WTC11 (cell line): ENCODE results near the gene MRAS.
"Not testable (repeated sequence)": the region's sequence is repeated elsewhere in the genome, so short reads cannot be mapped to it uniquely, and the experiment has no call there.

Experiments used
- RELA ChIP-seq: sonication (generic); formaldehyde crosslinking; IDR thresholded peaks from 2 replicates; pipeline ENCODE4 v1.8.1; 2022; ENCODE audit warnings: missing genetic modification reagents, mild to moderate bottlenecking, borderline replicate concordance
- ZNF416 ChIP-seq: fragments of 250-450 bp; sonication (Bioruptor Pico); IDR thresholded peaks from 2 replicates; pipeline ENCODE4 v1.9.0; 2021; ENCODE audit warnings: mild to moderate bottlenecking, inconsistent platforms

DNA sequence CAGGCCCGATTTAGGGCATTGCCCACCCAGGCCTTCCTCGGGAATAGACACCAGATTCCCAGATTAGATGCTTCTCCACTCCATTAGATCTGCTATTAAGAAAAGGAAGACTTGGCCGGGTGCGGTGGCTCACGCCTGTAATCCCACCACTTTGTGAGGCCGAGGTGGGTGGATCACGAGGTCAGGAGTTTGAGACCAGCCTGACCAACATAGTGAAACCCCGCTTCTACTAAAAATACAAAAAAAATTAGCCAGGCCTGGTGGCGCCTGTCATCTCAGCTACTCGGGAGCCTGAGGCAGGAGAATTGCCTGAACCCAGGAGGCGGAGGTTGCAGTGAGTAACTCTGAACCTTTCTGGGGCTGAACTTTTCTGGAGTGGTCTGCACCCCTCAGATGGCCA lies 28.8 kb downstream of the MRAS start:
- TF ChIP-seq RELA; ZNF416 (CRISPR knock-in tag): not testable (repeated sequence)
